ENCODE measurements around the gene SLC30A3.
"Not testable (repeated sequence)": the region's sequence is repeated elsewhere in the genome, so short reads cannot be mapped to it uniquely, and the experiment has no call there.

The SLC30A3 gene

DNA sequence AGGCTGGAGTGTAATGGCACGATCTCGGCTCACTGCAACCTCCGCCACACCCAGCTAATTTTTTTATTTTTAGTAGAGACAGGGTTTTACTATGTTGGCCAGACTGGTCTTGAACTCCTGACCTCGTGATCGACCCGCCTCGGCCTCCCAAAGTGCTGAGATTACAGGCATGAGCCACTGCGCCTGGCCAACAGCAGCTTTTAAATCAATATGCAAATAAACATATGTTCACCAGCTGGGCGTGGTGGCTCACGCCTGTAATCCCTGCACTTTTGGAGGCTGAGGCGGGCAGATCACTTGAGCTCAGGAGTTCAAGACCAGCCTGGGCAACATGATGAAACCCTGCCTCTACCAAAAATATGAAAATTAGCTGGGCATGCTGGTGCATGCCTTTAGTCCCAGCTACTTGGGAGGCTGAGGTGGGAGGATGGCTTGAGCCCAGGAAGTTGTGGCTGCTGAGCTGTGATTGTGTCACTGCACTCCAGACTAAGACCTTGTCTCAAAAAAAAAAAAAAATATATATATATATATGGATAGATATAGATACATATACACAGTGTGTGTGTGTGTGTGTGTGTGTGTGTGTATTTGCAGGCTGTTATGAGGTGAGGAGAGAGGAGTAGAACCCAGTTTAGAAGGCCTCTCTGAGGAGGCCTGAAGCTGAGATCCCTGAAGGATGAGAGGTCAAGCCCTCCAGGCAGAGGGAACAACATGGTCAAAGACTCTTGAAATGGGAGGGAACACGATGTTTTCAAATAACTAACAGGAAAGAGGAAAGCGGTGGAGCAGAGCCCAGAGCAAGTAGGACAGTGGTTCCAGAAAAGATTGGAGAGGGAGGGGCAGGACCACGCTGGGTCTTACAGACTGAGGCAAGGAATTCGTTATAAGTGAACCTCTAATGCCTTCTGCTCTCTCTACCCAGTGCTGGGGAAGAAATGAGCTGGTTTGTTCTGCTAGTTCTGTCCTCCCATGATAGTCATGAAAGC lies 10.0 kb upstream of the SLC30A3 start:
- not testable (repeated sequence) for H3K4me1 Mint-ChIP-seq (ENCODE audit: low read depth); H3K27ac Mint-ChIP-seq; H3K9me3 Mint-ChIP-seq (ENCODE audit: low read depth); H3K27me3 Mint-ChIP-seq; H3K4me3 Mint-ChIP-seq; H3K36me3 Mint-ChIP-seq

DNA sequence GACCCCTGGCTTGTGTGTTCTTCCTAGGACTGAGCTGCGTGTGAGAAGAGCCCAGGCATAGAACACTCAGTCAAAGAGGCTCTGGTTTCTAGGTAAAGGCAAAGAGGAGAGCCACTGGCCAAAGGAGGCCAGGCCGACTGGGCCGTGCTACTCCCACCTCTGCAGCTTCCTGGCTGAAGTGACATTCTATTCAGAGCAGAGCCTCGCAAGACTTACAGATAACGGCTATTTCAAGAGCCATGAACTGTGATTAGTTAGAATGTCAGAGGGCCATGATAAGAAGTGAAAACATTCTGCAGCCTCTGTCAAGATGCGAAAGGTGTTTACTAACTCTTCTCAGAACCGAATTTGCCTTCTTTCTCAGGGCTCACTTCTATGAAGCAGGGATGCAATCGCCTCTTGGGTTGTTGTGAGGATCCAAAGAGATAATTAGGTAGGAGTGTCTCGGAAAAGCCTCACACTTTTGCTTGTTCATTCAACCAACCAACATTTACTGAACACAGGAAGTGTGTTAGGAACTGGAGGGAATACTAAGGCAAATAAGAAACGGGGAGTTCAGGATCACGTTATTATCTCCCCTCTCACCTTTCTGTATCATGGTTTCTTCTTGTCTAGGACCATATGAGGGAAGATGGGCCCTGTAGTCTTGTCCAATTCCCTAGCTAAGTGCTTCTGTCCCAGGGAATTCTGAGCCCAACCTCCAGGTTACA lies 8.9 kb upstream of the SLC30A3 start:
- Mint-ChIP-seq H3K4me3 (no peak overlapping the region), H3K27me3 (peaks cover 6% of the 10 kb centered on the region), H3K9me3 (ENCODE audit: low read depth) (no peaks in the 10 kb centered on the region), H3K4me1 (ENCODE audit: low read depth) (no peaks in the 10 kb centered on the region), H3K36me3 (no peaks in the 10 kb centered on the region), H3K27ac (no peak overlapping the region)

DNA sequence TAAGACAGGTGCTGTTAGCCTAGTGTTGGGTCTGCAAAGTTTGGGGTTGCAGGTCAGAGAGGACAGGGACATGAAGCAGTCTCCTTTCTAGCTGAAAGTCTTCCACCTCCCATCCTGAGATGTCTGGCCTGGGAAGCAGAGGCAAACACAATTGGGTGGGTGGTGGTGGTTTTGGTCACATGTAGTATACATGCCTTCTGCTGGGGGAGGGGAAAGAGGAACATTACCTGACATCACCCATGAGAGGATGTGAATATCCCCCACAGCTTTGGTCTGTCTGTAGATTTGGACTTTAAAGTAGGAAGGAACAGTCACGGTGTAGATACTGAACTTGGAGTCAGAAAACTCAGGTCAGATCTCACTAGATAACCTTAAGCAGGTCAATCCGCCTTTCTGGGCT lies 7.8 kb upstream of the SLC30A3 start:
- H3K36me3 Mint-ChIP-seq: no peaks in the 10 kb centered on the region
- no peak overlapping the region for H3K4me3 Mint-ChIP-seq
- H3K4me1 Mint-ChIP-seq (ENCODE audit: low read depth): no peaks in the 10 kb centered on the region
- no peaks in the 10 kb centered on the region for H3K9me3 Mint-ChIP-seq (ENCODE audit: low read depth)
- peaks cover 6% of the 10 kb centered on the region for H3K27me3 Mint-ChIP-seq
- no peak overlapping the region for H3K27ac Mint-ChIP-seq

DNA sequence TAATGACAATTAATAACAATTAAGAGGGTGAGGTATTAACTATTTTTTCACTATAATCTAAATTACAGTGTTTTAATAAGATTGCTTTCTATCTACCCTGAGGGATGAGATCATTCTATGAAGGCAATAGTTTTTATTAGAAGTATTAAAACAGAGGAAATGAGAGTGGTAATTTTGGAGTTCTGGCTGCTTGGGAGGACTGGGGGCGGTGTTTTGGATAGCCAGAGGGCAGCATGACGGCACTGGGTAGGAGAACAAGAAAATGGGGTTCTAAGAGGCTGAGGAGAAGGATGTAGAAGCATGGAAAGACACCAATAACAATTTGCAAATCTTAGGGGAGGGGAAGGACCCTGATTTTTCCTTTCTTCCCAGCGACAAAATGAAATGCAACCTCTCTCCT lies 7.3 kb upstream of the SLC30A3 start:
- peaks cover 6% of the 10 kb centered on the region for H3K27me3 Mint-ChIP-seq
- H3K4me1 Mint-ChIP-seq (ENCODE audit: low read depth): peaks cover 4% of the 10 kb centered on the region
- H3K9me3 Mint-ChIP-seq (ENCODE audit: low read depth): no peaks in the 10 kb centered on the region
- H3K4me3 Mint-ChIP-seq: no peak overlapping the region
- H3K36me3 Mint-ChIP-seq: no peaks in the 10 kb centered on the region
- no peak overlapping the region for H3K27ac Mint-ChIP-seq

DNA sequence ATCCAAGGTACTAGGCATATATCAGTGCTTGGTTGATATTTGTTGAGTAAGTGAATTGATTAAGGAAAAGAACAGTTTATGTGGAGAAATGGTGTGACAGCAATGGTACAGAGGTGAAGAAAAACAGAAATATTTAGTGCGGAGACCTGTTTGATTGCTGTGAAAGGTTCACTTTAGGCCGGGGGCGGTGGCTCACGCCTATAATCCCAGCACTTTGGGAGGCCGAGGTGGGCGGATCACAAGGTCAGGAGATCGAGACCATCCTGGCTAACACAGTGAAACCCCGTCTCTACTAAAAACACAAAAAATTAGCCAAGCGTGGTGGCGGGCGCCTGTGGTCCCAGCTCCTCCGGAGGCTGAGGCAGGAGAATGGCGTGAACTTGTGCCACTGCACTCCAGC lies 5.4 kb upstream of the SLC30A3 start:
- H3K36me3 Mint-ChIP-seq; H3K9me3 Mint-ChIP-seq (ENCODE audit: low read depth); H3K4me3 Mint-ChIP-seq; H3K27ac Mint-ChIP-seq: not testable (repeated sequence)
- H3K27me3 Mint-ChIP-seq: peaks cover 10% of the 10 kb centered on the region
- peaks cover 17% of the 10 kb centered on the region for H3K4me1 Mint-ChIP-seq (ENCODE audit: low read depth)

DNA sequence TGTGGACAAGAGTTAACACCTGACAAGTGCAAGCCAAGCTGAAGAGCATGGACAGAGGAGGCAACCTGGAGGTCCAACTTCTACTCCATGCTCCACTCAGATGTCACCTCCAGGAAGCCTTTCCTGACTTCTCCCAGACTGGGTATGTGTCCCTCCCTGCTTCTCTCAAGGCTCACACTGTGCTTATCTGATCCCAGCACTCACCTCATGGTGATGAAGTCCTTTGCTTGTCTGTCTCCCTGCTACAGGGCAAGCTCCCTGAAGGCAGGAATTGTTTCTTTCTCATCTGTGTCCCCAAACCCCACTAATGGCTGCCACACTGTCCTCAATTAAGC lies 2.7 kb upstream of the SLC30A3 start:
- H3K27me3 Mint-ChIP-seq: peaks cover 24% of the 10 kb centered on the region
- H3K4me3 Mint-ChIP-seq: peak overlapping the region; percentile 78
- no peak overlapping the region for H3K27ac Mint-ChIP-seq
- H3K36me3 Mint-ChIP-seq: no peaks in the 10 kb centered on the region
- H3K4me1 Mint-ChIP-seq (ENCODE audit: low read depth): peaks cover 30% of the 10 kb centered on the region
- H3K9me3 Mint-ChIP-seq (ENCODE audit: low read depth): no peaks in the 10 kb centered on the region

DNA sequence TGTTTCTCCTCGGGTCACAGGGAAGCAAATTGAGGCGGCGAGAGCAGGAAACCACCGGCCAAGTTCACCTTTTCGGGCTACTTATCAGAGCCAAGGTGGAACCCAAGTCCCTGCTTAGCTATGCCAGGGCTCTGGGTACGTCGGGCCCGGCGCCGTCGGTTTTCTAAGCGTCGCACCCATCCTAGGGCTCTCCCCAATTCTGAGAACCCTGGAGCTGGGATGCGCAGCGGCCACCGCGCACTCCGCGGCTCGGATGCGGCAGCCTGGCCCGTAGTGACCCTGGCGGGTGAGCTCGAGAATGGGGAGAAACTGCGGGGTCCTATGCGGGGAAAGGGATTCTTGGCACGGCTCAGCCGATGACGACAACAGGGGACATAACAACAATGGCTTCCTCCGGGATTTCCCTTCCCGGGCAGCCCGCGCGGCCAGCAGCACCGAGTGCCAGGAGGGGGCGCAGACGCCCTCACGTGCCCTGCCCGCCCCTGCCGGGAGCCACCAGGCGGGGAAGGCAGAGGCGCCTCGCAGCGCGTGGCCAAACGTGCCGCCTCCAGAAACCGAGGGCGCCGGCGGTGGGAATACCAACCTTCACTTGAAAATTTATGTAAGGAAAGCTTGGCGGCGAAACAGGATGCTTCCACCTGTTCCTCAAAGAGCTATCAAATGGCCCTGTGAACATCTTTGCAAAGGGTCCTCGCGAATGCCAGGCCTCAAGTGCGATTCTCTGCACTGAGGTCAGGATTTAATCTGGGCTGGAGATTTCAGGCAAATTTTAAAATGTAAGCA lies 2.1 kb upstream of the SLC30A3 start:
- H3K4me3 Mint-ChIP-seq: peak overlapping the region; percentile 82
- no peaks in the 10 kb centered on the region for H3K9me3 Mint-ChIP-seq (ENCODE audit: low read depth)
- H3K4me1 Mint-ChIP-seq (ENCODE audit: low read depth): peaks cover 30% of the 10 kb centered on the region

DNA sequence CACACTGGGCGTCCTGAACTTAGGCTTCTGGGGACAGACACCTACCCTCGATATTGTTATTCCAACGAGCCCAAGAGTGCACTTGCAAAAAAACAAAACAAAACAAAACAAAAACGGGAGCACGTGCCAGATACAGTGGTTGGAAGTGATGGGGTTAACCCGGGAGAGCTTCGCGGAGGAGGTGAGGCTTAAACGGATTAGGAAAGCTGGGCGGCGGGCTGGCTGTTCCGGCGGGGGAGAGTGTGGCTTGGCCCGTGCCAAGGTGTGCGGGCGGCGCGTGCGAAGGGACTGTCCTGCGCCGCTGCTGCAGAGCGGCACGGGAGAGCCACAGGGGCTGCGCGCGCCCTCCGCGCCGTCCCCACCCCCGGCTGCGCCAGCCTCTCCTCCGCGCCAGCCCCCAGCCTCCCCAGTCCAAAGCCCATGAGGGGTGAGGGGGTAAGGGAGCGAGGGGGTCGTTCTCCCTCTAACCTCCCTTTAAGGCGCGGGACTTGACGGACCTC lies 1.5 kb upstream of the SLC30A3 start:
- H3K36me3 Mint-ChIP-seq: no peaks in the 10 kb centered on the region
- no peak overlapping the region for H3K27ac Mint-ChIP-seq
- H3K27me3 Mint-ChIP-seq: peaks cover 33% of the 10 kb centered on the region
- peak overlapping the region; percentile 95 for H3K4me3 Mint-ChIP-seq
- H3K9me3 Mint-ChIP-seq (ENCODE audit: low read depth): no peaks in the 10 kb centered on the region
- peaks cover 30% of the 10 kb centered on the region for H3K4me1 Mint-ChIP-seq (ENCODE audit: low read depth)

More for the DNA sequence above, 2.1 kb upstream of the SLC30A3 start:
- Mint-ChIP-seq H3K27ac (no peak overlapping the region), H3K27me3 (peaks cover 29% of the 10 kb centered on the region), H3K36me3 (no peaks in the 10 kb centered on the region)

DNA sequence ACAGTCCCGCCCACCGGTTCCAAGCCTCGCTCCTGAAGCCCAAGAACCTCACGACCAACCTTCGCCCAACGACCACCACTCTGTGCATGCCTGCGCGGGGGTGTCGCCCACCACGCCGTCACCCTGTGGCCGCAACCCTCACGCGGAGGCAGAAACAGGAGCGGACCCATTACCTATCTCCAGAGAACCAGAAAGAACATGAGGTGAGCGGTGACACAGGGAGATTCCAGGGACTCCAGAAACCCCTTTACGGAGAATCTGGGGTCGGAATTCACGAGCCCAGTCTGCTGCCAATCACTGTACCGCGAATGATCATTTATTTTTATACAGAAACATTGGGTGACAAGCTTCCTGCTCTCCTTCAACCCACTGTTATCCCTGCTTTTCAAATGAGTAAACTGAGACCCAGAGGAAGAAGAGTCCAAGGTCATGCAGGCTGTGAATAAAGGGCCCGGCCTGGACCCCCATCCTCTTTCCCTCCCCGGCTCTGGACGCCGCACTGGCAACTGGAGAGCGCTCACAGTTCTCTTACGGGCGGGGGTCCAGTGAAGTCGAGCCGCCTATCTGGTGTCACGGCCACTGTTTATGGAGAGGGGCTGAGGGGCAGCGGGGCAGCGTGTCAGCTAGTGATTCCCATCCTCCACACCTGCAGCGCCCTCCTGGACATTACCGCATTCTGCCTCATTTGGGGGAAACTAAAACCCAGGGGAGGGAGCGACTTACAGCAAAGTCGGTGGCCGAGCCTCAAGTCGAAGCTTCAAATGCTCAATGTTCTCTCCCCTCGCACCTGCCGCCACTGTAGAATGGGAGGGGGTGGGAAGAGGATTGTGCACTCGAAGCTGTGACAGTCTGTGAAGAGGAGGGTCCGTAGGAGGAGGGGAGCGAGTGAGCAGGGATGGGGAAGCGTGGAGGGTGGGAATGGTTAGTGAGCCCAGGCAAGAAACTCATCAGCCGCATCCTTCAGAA lies 723 bp upstream of the SLC30A3 start:
- Mint-ChIP-seq H3K27me3 (peaks cover 36% of the 10 kb centered on the region), H3K4me1 (ENCODE audit: low read depth) (peaks cover 30% of the 10 kb centered on the region), H3K27ac (peak overlapping the region; percentile 79)

DNA sequence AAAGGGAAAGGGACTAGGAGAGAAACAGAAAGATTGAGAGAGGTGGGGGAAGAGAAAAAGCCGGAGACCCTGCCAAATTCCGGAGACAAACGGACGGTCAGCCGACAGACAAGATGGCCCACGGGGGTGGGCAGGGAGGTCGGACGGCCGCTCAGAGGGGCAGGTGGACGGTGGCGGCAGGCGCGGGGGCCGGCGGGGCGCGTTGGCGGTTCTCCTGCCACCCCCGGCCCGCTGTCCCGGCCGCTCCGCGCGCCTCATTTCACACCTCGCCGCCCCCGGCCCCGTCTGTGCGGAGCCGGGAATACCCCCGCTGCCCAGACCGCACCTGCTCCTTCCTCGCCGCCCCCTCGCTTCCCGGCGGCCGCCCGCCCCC lies 935 bp downstream of the SLC30A3 start:
- Mint-ChIP-seq H3K4me1 (ENCODE audit: low read depth) (peaks cover 30% of the 10 kb centered on the region), H3K36me3 (no peaks in the 10 kb centered on the region), H3K4me3 (peak overlapping the region; percentile 69), H3K27me3 (peaks cover 42% of the 10 kb centered on the region), H3K9me3 (ENCODE audit: low read depth) (no peaks in the 10 kb centered on the region), H3K27ac (no peak overlapping the region)

More for the DNA sequence above, 723 bp upstream of the SLC30A3 start:
- Mint-ChIP-seq H3K36me3 (no peaks in the 10 kb centered on the region), H3K4me3 (peak overlapping the region; percentile 95), H3K9me3 (ENCODE audit: low read depth) (no peaks in the 10 kb centered on the region)

DNA sequence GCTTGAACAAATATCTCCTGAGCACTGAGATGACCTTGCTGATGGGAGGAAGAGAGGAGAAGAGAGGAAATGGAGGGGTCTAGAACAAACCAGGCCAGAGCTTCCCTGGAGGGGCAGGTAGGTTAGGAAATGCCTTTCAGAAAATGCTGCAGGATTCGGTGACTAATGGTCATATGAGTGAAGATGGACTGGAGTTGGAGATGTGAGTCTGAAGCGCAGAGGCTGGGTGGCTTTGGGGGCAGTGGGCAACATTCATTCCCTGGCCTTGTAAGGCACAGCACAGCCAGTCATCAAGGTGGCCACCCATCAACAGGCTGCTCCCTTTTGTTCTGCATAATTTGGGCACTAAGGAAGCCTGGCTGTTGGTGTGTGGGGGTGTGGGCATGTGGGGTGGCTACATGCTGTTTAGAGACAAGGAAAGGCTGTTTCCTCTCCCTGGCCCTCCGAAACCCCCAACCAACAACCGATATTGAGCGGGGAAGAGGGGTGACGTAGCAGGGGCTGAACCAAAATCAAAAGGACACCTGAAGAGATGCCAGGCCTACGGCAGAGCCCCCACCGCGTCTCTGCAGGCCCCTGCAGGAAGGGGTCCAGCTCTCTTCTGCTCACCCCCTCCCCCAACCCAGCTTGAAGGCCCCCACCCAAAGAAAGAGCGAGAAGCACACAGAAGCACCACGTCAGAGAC lies 1.5 kb downstream of the SLC30A3 start:
- Mint-ChIP-seq H3K4me1 (ENCODE audit: low read depth) (peaks cover 30% of the 10 kb centered on the region), H3K9me3 (ENCODE audit: low read depth) (no peaks in the 10 kb centered on the region), H3K4me3 (peak overlapping the region; percentile 69), H3K27me3 (peaks cover 45% of the 10 kb centered on the region), H3K27ac (no peak overlapping the region), H3K36me3 (no peaks in the 10 kb centered on the region)

DNA sequence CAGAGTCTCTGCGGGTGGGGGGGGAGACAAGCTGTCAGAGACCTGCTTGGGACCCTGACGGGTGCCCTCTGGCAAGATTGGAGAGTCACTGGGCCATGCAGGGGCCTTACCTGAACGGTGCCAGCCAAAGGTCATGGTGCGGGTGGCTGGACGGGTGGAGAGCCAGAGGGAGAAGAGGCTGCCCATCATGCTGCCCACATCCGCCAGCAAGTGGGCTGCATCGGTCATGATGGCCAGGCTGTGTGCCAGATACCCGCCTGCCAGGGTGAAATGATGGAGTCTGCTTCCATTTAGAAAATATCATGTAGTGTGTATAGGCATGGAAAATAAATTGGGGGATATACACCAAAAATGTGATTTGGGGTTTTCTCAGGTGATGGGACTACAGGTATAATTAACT lies 4.8 kb downstream of the SLC30A3 start:
- H3K27ac Mint-ChIP-seq: no peak overlapping the region
- no peak overlapping the region for H3K4me3 Mint-ChIP-seq
- H3K27me3 Mint-ChIP-seq: peaks cover 38% of the 10 kb centered on the region
- H3K36me3 Mint-ChIP-seq: no peaks in the 10 kb centered on the region
- H3K9me3 Mint-ChIP-seq (ENCODE audit: low read depth): no peaks in the 10 kb centered on the region
- H3K4me1 Mint-ChIP-seq (ENCODE audit: low read depth): peaks cover 11% of the 10 kb centered on the region

DNA sequence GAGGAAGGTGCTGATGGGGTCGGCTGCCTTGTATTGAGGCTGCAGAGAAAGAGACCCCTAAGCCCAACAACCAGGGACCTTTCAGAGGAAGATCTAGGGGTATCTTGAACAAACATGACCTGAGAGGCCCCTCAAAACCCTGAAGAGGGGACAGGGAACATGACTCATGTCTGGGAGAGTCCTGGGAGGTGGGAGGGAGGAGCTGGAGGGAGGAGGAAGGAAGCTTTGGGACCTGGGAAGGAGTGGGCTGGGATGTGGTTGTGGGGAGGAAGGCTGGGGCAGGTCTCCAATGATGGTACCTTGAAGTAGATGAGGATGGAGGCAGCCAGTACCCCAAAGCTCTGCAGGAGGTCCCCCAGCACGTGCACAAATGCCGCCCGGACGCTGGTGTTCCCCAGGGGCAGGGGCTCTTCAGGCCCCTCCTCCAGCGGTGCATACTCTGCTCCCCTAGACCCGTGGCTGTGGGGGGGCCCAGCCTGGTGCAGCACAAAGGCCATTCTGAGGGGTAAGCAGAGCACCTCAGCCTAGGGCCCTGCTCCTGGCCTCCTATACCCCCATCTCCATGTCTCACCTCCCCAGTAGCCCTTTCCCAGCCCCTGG lies 5.9 kb downstream of the SLC30A3 start:
- Mint-ChIP-seq H3K27ac (no peak overlapping the region), H3K27me3 (peaks cover 38% of the 10 kb centered on the region), H3K4me1 (ENCODE audit: low read depth) (peaks cover 11% of the 10 kb centered on the region)

More for the DNA sequence above, 5.9 kb downstream of the SLC30A3 start:
- H3K36me3 Mint-ChIP-seq: no peaks in the 10 kb centered on the region
- no peak overlapping the region for H3K4me3 Mint-ChIP-seq
- H3K9me3 Mint-ChIP-seq (ENCODE audit: low read depth): no peaks in the 10 kb centered on the region
